ENCODE data around the gene SLC22A23. TPM values are rescaled to one million over a fixed set of nuclear protein-coding genes. Genes with fewer than 3 reads are reported as not detected.

SLC22A23 gene
- total and polyA plus RNA-seq, 5 donors, result 2.3 to 6.4 (median 3.2) TPM

DNA sequence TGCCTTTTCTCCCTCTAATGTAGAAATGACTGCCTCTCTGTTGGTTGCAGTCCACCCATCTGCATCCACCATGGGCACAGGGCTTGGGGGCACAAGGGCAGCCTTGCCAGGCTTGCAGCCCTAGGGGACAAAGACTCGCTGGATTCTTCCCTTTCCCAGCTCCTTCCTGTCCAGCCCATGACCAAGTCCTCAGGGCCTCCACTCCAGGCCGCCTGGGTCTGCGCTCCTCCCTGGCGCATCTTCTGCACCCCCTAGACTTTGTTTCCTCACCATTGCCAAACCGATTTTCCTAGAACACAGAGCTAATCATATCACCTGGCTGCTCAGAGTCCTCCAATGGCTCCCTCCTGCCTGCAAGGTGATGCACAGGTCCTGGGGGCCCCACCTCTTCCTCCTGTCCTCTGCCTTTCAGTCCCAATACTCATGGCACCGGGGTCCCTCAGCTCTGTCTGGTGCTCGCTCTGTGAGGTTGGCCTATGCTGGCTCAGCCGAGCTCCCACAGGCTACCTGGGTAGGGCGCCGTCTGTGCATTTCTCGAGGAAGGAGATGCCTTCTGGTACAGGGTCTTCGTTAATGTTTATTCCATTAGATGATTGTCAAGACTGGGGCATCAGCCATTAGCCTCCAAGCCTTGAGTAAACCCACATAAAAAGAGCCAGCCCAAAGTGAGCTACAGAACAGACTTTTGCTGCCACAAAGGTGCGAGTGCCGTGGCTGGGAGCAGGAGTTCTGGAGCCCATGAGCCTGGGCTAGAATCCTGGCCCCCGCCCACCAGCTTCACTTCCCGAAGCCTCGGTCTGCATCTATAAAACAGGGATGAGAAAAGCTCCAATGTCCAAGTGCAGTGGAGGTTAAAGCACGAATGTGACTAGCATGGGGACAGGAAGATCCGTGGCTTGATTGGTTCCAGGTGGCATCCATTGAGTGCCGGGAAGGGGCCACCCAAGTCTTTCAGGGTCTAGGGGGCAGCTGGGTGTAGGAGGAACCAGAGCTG lies 180.4 kb downstream of the SLC22A23 start:
- ATAC-seq (no peak), DNase-seq (peak in 1 of 3 donors; percentile 23)
- no peak overlapping the region for H3K27ac ChIP-seq (ENCODE audit: low read length)
- no peaks in the 10 kb centered on the region for H3K9me3 ChIP-seq (ENCODE audit: control insufficient read depth, low read length)
- H3K4me1 ChIP-seq (ENCODE audit: control insufficient read depth, insufficient read depth, low read length), result no peaks in the 10 kb centered on the region
- H3K27me3 ChIP-seq (ENCODE audit: control insufficient read depth, insufficient read depth), result no peaks in the 10 kb centered on the region
- H3K4me3 ChIP-seq (ENCODE audit: low read length), result no peak overlapping the region
- 85% methylated on average over 20 of the region's 20 CpGs for WGBS
- intact Hi-C loops (cut with DNase I), result loop anchor here in 3 of 4 donors (2.0 to 10.0 kb wide), 3 partner anchors 456 to 708 kb away; no protein-coding TSS in a partner anchor

DNA sequence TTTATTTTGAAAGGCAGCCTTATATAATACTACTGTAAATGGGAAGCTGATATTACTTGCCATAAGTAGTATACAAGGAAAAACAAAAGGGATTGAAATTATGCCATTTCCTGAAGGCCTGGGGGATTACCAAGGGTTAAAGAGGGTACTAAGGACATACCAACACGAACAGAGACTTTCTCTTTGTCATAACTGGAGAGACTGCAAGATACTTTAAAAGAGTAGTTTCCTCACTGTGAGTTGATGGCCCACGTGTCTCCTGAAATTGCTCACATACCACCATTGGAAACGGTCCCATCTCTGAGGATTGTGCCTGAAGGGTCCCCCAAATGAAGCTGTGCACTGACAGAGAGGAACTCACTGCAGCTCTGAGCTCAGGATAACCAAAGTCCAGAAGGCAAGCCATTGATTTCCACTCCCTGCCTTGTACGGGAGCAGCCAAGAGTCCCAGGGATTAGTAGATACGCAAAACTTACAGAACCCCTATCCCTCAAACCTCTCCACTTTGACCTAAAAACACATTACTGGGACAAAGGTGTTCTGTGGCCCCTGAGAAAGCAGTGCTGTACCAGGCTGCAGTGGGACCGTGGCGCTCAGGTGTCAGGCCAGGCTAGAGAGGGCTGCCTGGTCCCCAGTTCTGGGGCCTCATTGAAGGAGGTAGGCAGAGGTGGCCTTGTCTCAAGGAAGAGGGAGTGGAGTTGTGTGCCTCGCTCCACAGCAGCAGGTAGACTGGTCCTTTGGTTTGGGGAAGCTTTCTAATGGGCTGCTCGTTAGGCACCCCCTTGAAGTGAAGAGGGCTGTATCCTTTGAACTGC lies 182.9 kb downstream of the SLC22A23 start:
- peak in 2 of 3 donors; percentile 19 to 25 for DNase-seq
- H3K27ac ChIP-seq (ENCODE audit: low read length), result no peak overlapping the region
- WGBS, result 76% methylated on average over 9 of the region's 9 CpGs
- H3K4me1 ChIP-seq (ENCODE audit: control insufficient read depth, insufficient read depth, low read length), result no peaks in the 10 kb centered on the region
- no peak overlapping the region for H3K4me3 ChIP-seq (ENCODE audit: low read length)
- H3K9me3 ChIP-seq (ENCODE audit: control insufficient read depth, low read length), result no peaks in the 10 kb centered on the region
- no peak for ATAC-seq
- intact Hi-C loops (cut with DNase I), result loop anchor here in 1 of 4 donors (10.0 kb wide), 1 partner anchor 711 kb away; no protein-coding TSS in a partner anchor
- H3K27me3 ChIP-seq (ENCODE audit: control insufficient read depth, insufficient read depth), result no peaks in the 10 kb centered on the region

DNA sequence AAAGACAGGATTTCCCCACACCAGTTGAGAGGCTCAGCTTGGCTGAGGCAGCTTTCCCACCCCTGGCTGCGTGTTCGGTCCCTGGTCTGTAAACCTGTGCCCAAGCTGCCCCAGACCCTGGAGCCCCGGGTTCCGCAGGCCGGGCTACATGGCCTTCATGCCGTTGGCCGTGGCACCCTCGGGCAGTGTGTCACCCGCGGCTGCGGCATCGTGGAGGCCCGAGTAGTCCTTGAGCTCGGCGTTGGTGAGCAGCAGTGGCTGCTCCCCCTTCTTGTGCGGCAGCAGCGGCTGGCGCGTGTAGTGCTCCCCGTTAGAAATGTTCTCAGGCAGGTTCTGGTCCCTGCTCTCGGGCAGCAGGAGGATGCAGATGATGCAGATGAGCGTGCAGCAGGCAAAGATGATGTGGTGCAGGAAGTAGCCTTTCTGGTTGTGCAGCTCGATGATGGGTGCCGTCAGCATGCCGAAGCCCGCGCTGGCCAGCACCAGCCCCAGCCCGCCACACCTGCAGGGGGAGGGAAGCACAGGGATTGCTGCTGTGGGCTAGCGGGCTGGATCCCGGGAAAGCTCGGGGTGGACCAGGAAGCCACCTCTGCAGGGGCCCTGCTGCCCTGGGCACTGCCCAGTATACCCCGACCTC lies 183.8 kb downstream of the SLC22A23 start:
- WGBS, result 94% methylated on average over 32 of the region's 32 CpGs
- Histone ChIP-seq H3K4me1 (ENCODE audit: control insufficient read depth, insufficient read depth, low read length) (no peaks in the 10 kb centered on the region), H3K27ac (ENCODE audit: low read length) (no peak overlapping the region), H3K4me3 (ENCODE audit: low read length) (no peak overlapping the region), H3K9me3 (ENCODE audit: control insufficient read depth, low read length) (no peaks in the 10 kb centered on the region), H3K27me3 (ENCODE audit: control insufficient read depth, insufficient read depth) (no peaks in the 10 kb centered on the region)
- intact Hi-C loops (cut with DNase I), result loop anchor here in 1 of 4 donors (10.0 kb wide), 1 partner anchor 712 kb away; no protein-coding TSS in a partner anchor
- DNase-seq (peak in 2 of 3 donors; percentile 41 to 52), ATAC-seq (no peak)

DNA sequence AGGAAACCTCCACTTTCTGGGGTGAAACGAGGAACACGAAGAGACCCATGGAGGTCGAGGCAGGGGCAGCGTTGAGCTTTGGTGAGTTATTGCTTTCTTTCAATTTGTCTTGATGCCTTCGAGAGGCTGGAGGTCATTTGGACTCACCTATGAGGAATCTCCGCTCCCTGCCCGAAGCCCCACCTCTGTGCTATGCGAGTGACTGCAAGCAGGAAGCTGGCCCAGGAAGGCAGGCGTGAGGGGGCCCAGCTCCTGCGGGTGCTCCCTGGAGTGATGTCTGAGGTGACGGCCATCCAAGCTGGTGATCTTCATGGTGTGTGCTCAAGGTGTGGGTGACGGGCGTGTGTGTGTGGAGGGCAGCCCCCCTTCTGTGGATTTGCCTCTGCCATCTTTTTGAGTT lies 185.1 kb downstream of the SLC22A23 start:
- Histone ChIP-seq H3K9me3 (ENCODE audit: control insufficient read depth, low read length) (no peaks in the 10 kb centered on the region), H3K4me3 (ENCODE audit: low read length) (no peak overlapping the region), H3K27ac (ENCODE audit: low read length) (no peak overlapping the region), H3K4me1 (ENCODE audit: control insufficient read depth, insufficient read depth, low read length) (no peaks in the 10 kb centered on the region), H3K27me3 (ENCODE audit: control insufficient read depth, insufficient read depth) (no peaks in the 10 kb centered on the region)
- ATAC-seq (no peak), DNase-seq (peak in 1 of 3 donors; percentile 19)
- WGBS, result 91% methylated on average over 13 of the region's 13 CpGs
- intact Hi-C loops (cut with DNase I), result loop anchor here in 1 of 4 donors (10.0 kb wide), 1 partner anchor 713 kb away; no protein-coding TSS in a partner anchor

DNA sequence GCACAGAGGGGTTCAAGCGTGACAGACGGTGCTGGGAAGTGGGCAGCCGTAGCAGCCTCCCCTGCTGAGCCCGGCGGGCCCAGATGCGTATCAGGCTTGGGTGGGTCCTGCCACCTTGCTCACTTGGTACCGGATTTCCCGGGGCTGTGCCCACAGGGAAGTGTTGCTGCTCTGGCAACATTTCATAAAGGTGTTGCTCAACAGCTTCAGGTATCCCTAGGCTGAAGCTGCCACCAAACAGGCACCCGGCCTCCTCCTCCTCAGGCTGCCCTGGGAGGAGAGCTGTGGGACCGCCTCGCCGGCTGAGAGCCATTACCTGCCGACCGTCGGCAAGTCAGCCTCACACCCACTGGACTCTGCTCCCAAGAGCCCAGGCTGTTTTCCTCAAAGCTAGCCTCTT lies 186.6 kb downstream of the SLC22A23 start:
- H3K4me3 ChIP-seq (ENCODE audit: low read length), result no peak overlapping the region
- ATAC-seq (no peak), DNase-seq (peak in 1 of 3 donors; percentile 21)
- no peaks in the 10 kb centered on the region for H3K4me1 ChIP-seq (ENCODE audit: control insufficient read depth, insufficient read depth, low read length)
- 86% methylated on average over 15 of the region's 15 CpGs for WGBS
- no peaks in the 10 kb centered on the region for H3K27me3 ChIP-seq (ENCODE audit: control insufficient read depth, insufficient read depth)
- no peaks in the 10 kb centered on the region for H3K9me3 ChIP-seq (ENCODE audit: control insufficient read depth, low read length)
- intact Hi-C loops (cut with DNase I), result loop anchor here in 1 of 4 donors (10.0 kb wide), 1 partner anchor 715 kb away; no protein-coding TSS in a partner anchor
- H3K27ac ChIP-seq (ENCODE audit: low read length), result no peak overlapping the region

DNA sequence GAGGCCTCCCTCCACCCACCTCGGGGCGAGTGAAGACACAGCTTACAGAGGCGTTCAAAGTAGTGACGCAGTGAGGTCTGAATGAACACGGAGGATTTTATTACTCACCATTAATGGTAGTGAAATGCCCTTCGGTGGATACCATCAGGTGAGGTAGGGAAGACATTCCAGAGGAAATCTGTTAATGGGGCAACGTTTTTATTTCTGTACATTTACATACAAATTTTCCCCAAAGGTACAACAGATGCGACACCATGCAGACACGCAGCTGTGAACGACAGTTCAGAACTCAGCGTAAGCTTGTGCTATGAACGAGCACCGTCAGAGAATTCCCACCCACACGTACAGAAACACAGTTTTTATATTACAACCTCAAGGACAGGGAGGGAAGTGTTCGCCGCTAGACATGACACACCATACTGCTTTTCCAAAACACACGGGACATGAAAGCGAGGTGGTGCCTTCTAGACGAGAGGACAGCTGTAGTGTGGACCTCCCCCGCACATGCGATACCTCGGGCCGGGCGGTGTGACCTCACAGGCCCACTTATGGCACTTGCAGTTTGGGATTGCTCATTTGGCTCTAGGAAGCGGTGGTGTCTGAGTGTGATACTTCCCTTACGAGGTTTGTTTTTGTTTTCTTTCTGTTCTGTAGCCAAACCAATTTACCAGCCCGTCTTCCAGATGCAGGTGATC lies 187.4 kb downstream of the SLC22A23 start:
- Histone ChIP-seq H3K4me1 (ENCODE audit: control insufficient read depth, insufficient read depth, low read length) (no peaks in the 10 kb centered on the region), H3K4me3 (ENCODE audit: low read length) (no peak overlapping the region), H3K27ac (ENCODE audit: low read length) (no peak overlapping the region), H3K27me3 (ENCODE audit: control insufficient read depth, insufficient read depth) (no peaks in the 10 kb centered on the region), H3K9me3 (ENCODE audit: control insufficient read depth, low read length) (no peaks in the 10 kb centered on the region)
- intact Hi-C loops (cut with DNase I), result no loop called here
- ATAC-seq, result no peak
- WGBS, result 84% methylated on average over 27 of the region's 27 CpGs
- peak in 1 of 3 donors; percentile 57 for DNase-seq

DNA sequence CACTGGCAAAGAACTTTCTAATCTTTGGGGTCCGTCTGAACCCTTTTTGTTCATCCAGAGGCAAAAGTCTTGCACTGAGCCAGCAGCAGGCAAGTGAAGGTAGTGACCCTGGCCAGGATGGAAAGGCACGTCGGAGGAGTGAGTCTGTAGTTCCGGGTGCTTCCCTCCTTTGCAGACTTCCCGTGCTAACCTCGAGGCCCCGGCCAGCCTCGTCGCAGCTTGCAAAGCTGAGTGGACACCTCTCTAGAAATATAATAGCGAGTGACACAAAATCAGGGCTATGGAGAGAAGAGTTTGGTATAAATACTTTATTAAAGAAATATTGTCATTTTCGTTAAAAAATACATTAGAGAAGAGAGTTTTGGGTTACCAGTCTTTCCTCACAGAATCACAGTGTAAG lies 188.2 kb downstream of the SLC22A23 start:
- 79% methylated on average over 11 of the region's 11 CpGs for WGBS
- ATAC-seq, result no peak

DNA sequence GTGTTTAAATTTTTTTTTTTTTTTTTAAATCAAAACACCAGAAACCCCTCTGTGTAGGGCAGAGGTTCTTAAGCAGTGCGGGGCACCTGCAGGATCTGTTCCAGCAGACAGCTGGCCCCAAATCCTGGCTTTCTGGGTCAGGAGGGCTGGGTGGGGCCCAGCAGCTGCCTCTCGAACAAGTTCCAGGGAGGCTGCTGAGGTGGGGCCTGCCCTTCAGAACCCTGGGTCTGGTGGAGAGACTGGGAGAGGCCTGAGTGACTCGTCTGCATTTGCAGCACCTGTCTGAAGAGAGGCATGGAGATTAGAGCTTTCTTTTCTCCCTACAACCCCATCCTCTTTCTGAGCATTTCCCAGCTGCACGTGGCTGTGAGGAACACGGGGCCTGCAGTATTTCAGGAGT lies 189.7 kb downstream of the SLC22A23 start:
- intact Hi-C loops (cut with DNase I), result no loop called here
- ATAC-seq (no peak), DNase-seq (peak in 1 of 3 donors; percentile 17)
- WGBS, result 76% methylated on average over 5 of the region's 5 CpGs
- H3K27me3 ChIP-seq (ENCODE audit: control insufficient read depth, insufficient read depth), result no peaks in the 10 kb centered on the region
- no peaks in the 10 kb centered on the region for H3K4me1 ChIP-seq (ENCODE audit: control insufficient read depth, insufficient read depth, low read length)
- no peak overlapping the region for H3K4me3 ChIP-seq (ENCODE audit: low read length)
- H3K9me3 ChIP-seq (ENCODE audit: control insufficient read depth, low read length), result no peaks in the 10 kb centered on the region
- no peak overlapping the region for H3K27ac ChIP-seq (ENCODE audit: low read length)

More for the DNA sequence above, 188.2 kb downstream of the SLC22A23 start:
- H3K27me3 ChIP-seq (ENCODE audit: control insufficient read depth, insufficient read depth), result no peaks in the 10 kb centered on the region
- H3K4me3 ChIP-seq (ENCODE audit: low read length), result no peak overlapping the region
- intact Hi-C loops (cut with DNase I), result no loop called here
- H3K9me3 ChIP-seq (ENCODE audit: control insufficient read depth, low read length), result no peaks in the 10 kb centered on the region
- DNase-seq, result peak in 1 of 3 donors; percentile 22
- no peaks in the 10 kb centered on the region for H3K4me1 ChIP-seq (ENCODE audit: control insufficient read depth, insufficient read depth, low read length)
- no peak overlapping the region for H3K27ac ChIP-seq (ENCODE audit: low read length)

DNA sequence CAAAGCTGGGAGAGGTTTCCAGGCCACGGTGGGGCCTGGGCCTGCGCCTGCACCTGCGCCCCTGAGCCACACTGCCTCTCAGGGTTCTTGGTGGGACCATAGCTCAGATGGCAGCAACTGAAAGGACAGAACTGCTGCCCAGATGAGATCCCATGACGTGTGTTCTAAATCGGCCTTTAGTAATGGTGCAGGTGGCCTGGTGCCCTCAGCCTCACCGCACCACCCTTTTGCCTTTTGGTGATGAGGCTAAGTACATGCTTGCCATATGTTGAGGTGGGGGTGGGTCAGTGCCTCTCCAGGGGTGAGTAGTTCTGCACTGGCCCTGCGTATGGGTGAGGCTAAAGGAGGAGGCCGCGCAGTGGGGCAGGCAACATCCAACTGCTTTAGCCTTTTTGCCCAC lies 190.7 kb downstream of the SLC22A23 start:
- H3K27me3 ChIP-seq (ENCODE audit: control insufficient read depth, insufficient read depth), result no peaks in the 10 kb centered on the region

DNA sequence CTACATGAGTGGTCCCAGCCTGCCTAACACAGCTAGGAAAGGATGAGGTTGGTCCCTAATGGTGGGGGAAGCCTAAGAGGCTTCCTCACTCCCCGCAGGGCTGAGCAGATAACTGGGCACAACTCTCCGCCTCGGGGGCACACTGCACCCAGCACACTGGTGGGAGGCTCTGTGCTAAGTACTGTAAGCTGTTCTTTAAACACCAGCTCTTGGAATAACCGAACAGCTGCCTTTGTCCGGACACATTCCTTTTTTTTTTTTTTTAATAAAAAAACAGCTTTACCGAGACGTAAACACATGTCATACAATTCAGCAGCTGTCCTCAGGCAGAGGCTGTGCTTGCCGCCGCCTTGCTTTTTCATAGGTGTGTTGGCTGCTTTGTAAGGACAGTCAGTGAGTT lies 191.2 kb downstream of the SLC22A23 start:
- peak in 1 of 3 donors; percentile 15 for DNase-seq
- Histone ChIP-seq H3K4me3 (ENCODE audit: low read length) (no peak overlapping the region), H3K27me3 (ENCODE audit: control insufficient read depth, insufficient read depth) (no peaks in the 10 kb centered on the region), H3K9me3 (ENCODE audit: control insufficient read depth, low read length) (no peaks in the 10 kb centered on the region), H3K4me1 (ENCODE audit: control insufficient read depth, insufficient read depth, low read length) (no peaks in the 10 kb centered on the region), H3K27ac (ENCODE audit: low read length) (no peak overlapping the region)
- ATAC-seq, result no peak
- WGBS, result 67% methylated on average over 9 of the region's 9 CpGs
- intact Hi-C loops (cut with DNase I), result no loop called here

More for the DNA sequence above, 190.7 kb downstream of the SLC22A23 start:
- peak in 1 of 3 donors; percentile 41 for DNase-seq
- no peaks in the 10 kb centered on the region for H3K4me1 ChIP-seq (ENCODE audit: control insufficient read depth, insufficient read depth, low read length)
- no peak overlapping the region for H3K27ac ChIP-seq (ENCODE audit: low read length)
- H3K9me3 ChIP-seq (ENCODE audit: control insufficient read depth, low read length), result no peaks in the 10 kb centered on the region
- 60% methylated on average over 9 of the region's 9 CpGs for WGBS
- no peak for ATAC-seq
- no peak overlapping the region for H3K4me3 ChIP-seq (ENCODE audit: low read length)
- intact Hi-C loops (cut with DNase I), result no loop called here

Data from right cardiac atrium (tissue), 5 donors.